K562 (cell line): ENCODE measurements around the gene SCFD2. TPM values are rescaled to one million over a fixed set of nuclear protein-coding genes. Genes with fewer than 3 reads are reported as not detected.

ENCODE experiments used
- CXXC5 ChIP-seq: fragments of 250-450 bp; sonication (Bioruptor Pico); IDR thresholded peaks from 2 replicates; pipeline ENCODE4 v1.8.0; 2022; ENCODE audit warnings: inconsistent platforms, mild to moderate bottlenecking, moderate library complexity
- ZNF384 ChIP-seq: IDR thresholded peaks from 2 replicates; pipeline ENCODE4 v1.6.1; 2012; ENCODE audit warnings: low read depth, low read length, improper control_type of control experiment
- polyA plus RNA-seq, 8 experiments: library from polyadenylated mRNA; depleted of rRNA in 4 of 8; stranded (reverse) in 5 of 8; unstranded in 3 of 8; fragments of >200 nt; fragmentation: Nextera tagmentation in 2 of 8; fragmentation: Illumina TruSeq in 1 of 8; extraction: Ambion mirVana in 2 of 8; extraction: Trizol in 1 of 8; gene quantifications; 2 replicates each; pipeline versions ENCODE4 v1.2.1 to v1.2.3, GENCODE V29; 2011 to 2014; ENCODE audit warnings: inconsistent platforms in 1 of 8, missing spikeins in 1 of 8
- total RNA-seq, 7 experiments: library from RNA; depleted of rRNA in 6 of 7; stranded (reverse); fragments of >200 nt in 6 of 7; fragmentation: Illumina TruSeq in 2 of 7; extraction: Trizol in 2 of 7; gene quantifications; 2 replicates each; pipeline versions ENCODE4 v1.2.1 to v1.2.3, GENCODE V29; 2011 to 2021; ENCODE audit warnings: low replicate concordance in 1 of 7
- TF ChIP-seq, protein P1 (sequence below): fragments of 450-650 bp; IDR thresholded peaks from 2 replicates; pipeline ENCODE4 v1.6.1; 2014; ENCODE audit warnings: low read depth, mild to moderate bottlenecking, moderate library complexity, borderline replicate concordance
- TF ChIP-seq, protein P2 (sequence below), 2 experiments: fragments of 450-650 bp in 1 of 2; sonication (generic) in 1 of 2; formaldehyde crosslinking in 1 of 2; IDR thresholded peaks; 2 replicates each; pipeline versions ENCODE4 v1.7.1 to v1.9.0; 2016 to 2022; ENCODE audit warnings: inconsistent platforms in 1 of 2, mild to moderate bottlenecking in 1 of 2, missing genetic modification reagents in 1 of 2

SCFD2 gene
- total and polyA plus RNA-seq, 9 of the 15 experiments (the other 6 are each of a cell fraction or from before 2014, with no cell fraction given): 5.7 to 30.3 (median 22.8) TPM

GRCh38 chr4:52907510-52907909, 458.4 kb downstream of the SCFD2 start (continued):
- TF ChIP-seq, protein P1, sequence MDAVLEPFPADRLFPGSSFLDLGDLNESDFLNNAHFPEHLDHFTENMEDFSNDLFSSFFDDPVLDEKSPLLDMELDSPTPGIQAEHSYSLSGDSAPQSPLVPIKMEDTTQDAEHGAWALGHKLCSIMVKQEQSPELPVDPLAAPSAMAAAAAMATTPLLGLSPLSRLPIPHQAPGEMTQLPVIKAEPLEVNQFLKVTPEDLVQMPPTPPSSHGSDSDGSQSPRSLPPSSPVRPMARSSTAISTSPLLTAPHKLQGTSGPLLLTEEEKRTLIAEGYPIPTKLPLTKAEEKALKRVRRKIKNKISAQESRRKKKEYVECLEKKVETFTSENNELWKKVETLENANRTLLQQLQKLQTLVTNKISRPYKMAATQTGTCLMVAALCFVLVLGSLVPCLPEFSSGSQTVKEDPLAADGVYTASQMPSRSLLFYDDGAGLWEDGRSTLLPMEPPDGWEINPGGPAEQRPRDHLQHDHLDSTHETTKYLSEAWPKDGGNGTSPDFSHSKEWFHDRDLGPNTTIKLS: no peak
- no peak for TF ChIP-seq ZNF384
- TF ChIP-seq, protein P2, sequence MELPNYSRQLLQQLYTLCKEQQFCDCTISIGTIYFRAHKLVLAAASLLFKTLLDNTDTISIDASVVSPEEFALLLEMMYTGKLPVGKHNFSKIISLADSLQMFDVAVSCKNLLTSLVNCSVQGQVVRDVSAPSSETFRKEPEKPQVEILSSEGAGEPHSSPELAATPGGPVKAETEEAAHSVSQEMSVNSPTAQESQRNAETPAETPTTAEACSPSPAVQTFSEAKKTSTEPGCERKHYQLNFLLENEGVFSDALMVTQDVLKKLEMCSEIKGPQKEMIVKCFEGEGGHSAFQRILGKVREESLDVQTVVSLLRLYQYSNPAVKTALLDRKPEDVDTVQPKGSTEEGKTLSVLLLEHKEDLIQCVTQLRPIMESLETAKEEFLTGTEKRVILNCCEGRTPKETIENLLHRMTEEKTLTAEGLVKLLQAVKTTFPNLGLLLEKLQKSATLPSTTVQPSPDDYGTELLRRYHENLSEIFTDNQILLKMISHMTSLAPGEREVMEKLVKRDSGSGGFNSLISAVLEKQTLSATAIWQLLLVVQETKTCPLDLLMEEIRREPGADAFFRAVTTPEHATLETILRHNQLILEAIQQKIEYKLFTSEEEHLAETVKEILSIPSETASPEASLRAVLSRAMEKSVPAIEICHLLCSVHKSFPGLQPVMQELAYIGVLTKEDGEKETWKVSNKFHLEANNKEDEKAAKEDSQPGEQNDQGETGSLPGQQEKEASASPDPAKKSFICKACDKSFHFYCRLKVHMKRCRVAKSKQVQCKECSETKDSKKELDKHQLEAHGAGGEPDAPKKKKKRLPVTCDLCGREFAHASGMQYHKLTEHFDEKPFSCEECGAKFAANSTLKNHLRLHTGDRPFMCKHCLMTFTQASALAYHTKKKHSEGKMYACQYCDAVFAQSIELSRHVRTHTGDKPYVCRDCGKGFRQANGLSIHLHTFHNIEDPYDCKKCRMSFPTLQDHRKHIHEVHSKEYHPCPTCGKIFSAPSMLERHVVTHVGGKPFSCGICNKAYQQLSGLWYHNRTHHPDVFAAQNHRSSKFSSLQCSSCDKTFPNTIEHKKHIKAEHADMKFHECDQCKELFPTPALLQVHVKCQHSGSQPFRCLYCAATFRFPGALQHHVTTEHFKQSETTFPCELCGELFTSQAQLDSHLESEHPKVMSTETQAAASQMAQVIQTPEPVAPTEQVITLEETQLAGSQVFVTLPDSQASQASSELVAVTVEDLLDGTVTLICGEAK (IDR thresholded peaks at IDR 0.05): no peak
- TF ChIP-seq, protein P2 (CRISPR knock-in tag; IDR thresholded peaks at IDR 0.05): no peak
- no peak for TF ChIP-seq CXXC5
